Lower lobe of right lung (tissue), 2 donors: Measurements from ENCODE around the gene ST6GALNAC5. TPM values are rescaled to one million over a fixed set of nuclear protein-coding genes. Genes with fewer than 3 reads are reported as not detected.
"Not testable (repeated sequence)": the region's sequence is repeated elsewhere in the genome, so short reads cannot be mapped to it uniquely, and the experiment has no call there.

Experiments used
- ATAC-seq, 2 donors: fragments of 200-7000 bp; cut with Tn5 transposase; one replicate each; pipeline ENCODE4 v1.9.1; 2020 to 2022; ENCODE audit warnings: mild to moderate bottlenecking in 2 of 2, moderate library complexity in 2 of 2
- DNase-seq: peaks from one replicate; pipeline ENCODE4 v3.0.0-alpha.2; 2020
- H3K27ac ChIP-seq: fragments of 200-600 bp; one replicate; pipeline ENCODE4 v1.8.0; 2022
- H3K27me3 ChIP-seq: fragments of 200-600 bp; one replicate; pipeline ENCODE4 v1.8.0; 2022; ENCODE audit warnings: low read depth
- H3K36me3 ChIP-seq: fragments of 200-600 bp; one replicate; pipeline ENCODE4 v1.8.0; 2022; ENCODE audit warnings: mild to moderate bottlenecking
- H3K4me1 ChIP-seq: fragments of 200-600 bp; one replicate; pipeline ENCODE4 v1.8.0; 2022
- H3K4me3 ChIP-seq: fragments of 200-600 bp; one replicate; pipeline ENCODE4 v1.8.0; 2022; ENCODE audit warnings: mild to moderate bottlenecking
- H3K9me3 ChIP-seq: fragments of 200-600 bp; one replicate; pipeline ENCODE4 v1.8.0; 2022
- CTCF ChIP-seq: fragments of 200-600 bp; IDR thresholded peaks from one replicate; pipeline ENCODE4 v1.8.0; 2022; ENCODE audit warnings: antibody characterized with exemption, mild to moderate bottlenecking
- intact Hi-C: fragments of 100-400 bp; cut with DNase I; formaldehyde crosslinking; loops from one replicate; pipeline ENCODE4 v1.11.0; 2022
- total RNA-seq: library from RNA; stranded (reverse); fragmentation: NEBNext Ultra II Directional; extraction: Animal tissue kit (Norgen Biotek cat#: 25700); gene quantifications from one replicate; pipeline ENCODE4 v1.2.1, GENCODE V29; 2021
- donor health status: DM: no; HTN: yes; CAD: no; lungs with severe emphysema.

The ST6GALNAC5 gene
- total RNA-seq, 1 donor from 2014 or later = 16.3 TPM

GRCh38 chr1:76871355-76871974 is 4.2 kb downstream of the ST6GALNAC5 start:
- TF ChIP-seq CTCF = no peak
- intact Hi-C loops = no loop called here
- no peak for ATAC-seq
- no peak overlapping the region for H3K4me3 ChIP-seq
- no peaks in the 10 kb centered on the region for H3K36me3 ChIP-seq
- no peak overlapping the region for H3K27ac ChIP-seq
- H3K9me3 ChIP-seq = no peaks in the 10 kb centered on the region
- DNase-seq = no peak
- peaks cover 33% of the 10 kb centered on the region for H3K27me3 ChIP-seq
- H3K4me1 ChIP-seq = peaks cover 22% of the 10 kb centered on the region

- DNase-seq = no peak
- Histone ChIP-seq H3K4me3 (no peak overlapping the region), H3K4me1 (peaks cover 7% of the 10 kb centered on the region), H3K27ac (no peak overlapping the region), H3K9me3 (no peaks in the 10 kb centered on the region), H3K36me3 (no peaks in the 10 kb centered on the region), H3K27me3 (peaks cover 19% of the 10 kb centered on the region)
- no peak for ATAC-seq
- intact Hi-C loops = no loop called here
- no peak for TF ChIP-seq CTCF
Observed at GRCh38 chr1:76872944-76873343, 5.7 kb downstream of the ST6GALNAC5 start.

GRCh38 chr1:76876655-76877395 is 9.5 kb downstream of the ST6GALNAC5 start:
- intact Hi-C loops = no loop called here
- ATAC-seq = no peak
- no peaks in the 10 kb centered on the region for H3K4me1 ChIP-seq

GRCh38 chr1:76879014-76879413 is 11.7 kb downstream of the ST6GALNAC5 start:
- ATAC-seq, DNase-seq, H3K4me3 ChIP-seq, H3K36me3 ChIP-seq, intact Hi-C loops, H3K27ac ChIP-seq, H3K4me1 ChIP-seq, H3K9me3 ChIP-seq, H3K27me3 ChIP-seq: not testable (repeated sequence)

More at GRCh38 chr1:76876655-76877395, 9.5 kb downstream of the ST6GALNAC5 start:
- Histone ChIP-seq H3K9me3 (no peaks in the 10 kb centered on the region), H3K27ac (no peak overlapping the region), H3K4me3 (no peak overlapping the region), H3K27me3 (no peaks in the 10 kb centered on the region), H3K36me3 (no peaks in the 10 kb centered on the region)
- DNase-seq = no peak
- no peak for TF ChIP-seq CTCF

- ATAC-seq (no peak), DNase-seq (no peak)
- Histone ChIP-seq H3K9me3 (no peaks in the 10 kb centered on the region), H3K27ac (no peak overlapping the region), H3K27me3 (no peaks in the 10 kb centered on the region), H3K4me1 (no peaks in the 10 kb centered on the region), H3K4me3 (no peak overlapping the region), H3K36me3 (no peaks in the 10 kb centered on the region)
- intact Hi-C loops = no loop called here
- no peak for TF ChIP-seq CTCF
Observed at GRCh38 chr1:76881762-76882161, 14.5 kb downstream of the ST6GALNAC5 start.

- ATAC-seq = no peak
- Histone ChIP-seq H3K36me3 (no peaks in the 10 kb centered on the region), H3K4me3 (no peak overlapping the region), H3K9me3 (no peaks in the 10 kb centered on the region), H3K27ac (no peak overlapping the region), H3K4me1 (no peaks in the 10 kb centered on the region), H3K27me3 (no peaks in the 10 kb centered on the region)
- intact Hi-C loops = no loop called here
- no peak for TF ChIP-seq CTCF
- no peak for DNase-seq
Observed at GRCh38 chr1:76891931-76892622, 24.8 kb downstream of the ST6GALNAC5 start.
